ENCODE data around the gene TRAK1.

The TRAK1 gene

DNA sequence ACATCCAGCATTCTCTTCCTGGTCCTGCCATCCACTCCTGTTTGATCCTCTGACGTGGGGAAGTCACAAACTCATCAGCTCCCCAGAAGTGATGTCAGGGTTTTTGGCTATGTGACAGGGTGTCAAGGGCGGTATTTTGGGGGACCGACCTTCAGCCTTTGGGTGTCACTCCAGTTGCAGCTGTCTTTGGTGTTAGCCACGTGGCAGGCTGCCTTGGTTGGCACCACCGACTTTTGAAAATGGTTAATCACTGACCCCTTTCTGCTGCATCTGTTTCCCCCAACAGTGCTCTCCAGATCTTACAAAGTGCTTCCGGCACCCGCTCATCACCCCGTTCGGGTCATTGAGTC lies 86.6 kb downstream of the TRAK1 start:
- DNase-seq (ENCODE audit: low spot score), result no peak

DNA sequence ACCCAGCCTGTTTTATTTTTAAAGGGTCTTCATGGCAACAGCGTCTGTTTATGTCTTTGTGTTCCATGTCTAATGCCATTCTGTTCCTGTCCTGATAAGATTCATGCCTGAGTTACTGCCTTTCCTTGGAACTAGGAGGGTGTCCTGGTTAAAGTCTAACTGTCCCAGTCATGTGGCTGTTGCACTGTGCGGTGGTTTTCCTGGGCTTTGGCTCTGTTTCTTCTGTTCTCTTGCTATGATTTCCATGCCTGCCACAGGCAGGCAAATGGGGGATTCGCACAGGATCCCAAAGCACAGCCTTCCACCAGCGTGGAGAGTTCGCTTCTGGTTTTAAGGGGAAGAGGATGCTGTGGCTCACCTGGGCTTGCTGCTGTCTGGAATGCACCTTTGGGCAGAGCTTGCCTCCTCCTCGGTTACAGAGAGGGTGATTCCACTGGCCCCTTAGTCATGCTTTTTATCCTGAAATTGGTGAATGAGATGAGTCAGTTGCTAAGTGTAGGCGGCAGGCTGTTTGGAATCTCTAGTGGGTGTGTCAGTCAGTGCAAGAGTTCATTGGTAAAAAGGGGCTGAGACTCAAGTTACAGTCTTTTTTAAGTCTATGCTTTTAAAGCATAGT lies 88.1 kb downstream of the TRAK1 start:
- DNase-seq (ENCODE audit: low spot score), result no peak

DNA sequence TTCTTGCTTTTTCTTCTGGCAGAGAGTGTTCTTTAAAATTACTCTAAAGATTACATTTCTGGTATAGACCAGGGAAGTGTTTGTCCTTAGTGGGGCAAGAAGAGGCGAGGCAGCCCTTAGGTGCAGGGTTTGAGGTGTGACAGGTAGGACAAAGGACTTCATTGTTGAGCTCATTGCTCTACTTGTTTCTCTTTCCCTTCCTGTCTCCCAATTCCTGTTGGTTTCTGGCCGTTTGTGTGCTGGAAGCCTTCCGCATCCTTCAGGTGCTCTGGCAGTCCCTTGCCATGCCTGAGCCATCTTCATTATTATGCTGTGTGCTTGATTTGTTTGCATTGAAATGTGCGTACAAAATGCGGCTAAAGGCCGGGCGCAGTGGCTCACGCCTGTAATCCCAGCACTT lies 89.7 kb downstream of the TRAK1 start:
- no peak for DNase-seq (ENCODE audit: low spot score)

DNA sequence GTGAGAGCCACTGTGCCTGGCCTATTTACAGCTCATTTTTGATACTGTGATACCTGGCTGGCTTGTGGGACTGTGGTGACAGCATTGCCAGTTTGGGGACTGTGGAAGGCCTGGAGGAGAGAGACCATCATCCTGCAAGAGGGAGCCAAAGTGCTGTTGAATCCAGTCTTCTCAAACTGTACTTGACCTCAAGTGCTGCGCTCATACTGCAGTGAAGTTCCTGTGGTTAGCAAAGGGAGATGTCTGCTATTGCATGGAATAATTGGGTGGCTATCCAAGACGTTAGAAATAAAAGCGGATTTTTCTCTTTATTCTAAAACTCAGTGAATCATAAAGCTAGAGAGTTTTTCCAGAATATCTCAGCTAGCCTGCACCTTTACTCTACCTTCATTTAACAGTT lies 91.4 kb downstream of the TRAK1 start:
- no peak for DNase-seq (ENCODE audit: low spot score)

DNA sequence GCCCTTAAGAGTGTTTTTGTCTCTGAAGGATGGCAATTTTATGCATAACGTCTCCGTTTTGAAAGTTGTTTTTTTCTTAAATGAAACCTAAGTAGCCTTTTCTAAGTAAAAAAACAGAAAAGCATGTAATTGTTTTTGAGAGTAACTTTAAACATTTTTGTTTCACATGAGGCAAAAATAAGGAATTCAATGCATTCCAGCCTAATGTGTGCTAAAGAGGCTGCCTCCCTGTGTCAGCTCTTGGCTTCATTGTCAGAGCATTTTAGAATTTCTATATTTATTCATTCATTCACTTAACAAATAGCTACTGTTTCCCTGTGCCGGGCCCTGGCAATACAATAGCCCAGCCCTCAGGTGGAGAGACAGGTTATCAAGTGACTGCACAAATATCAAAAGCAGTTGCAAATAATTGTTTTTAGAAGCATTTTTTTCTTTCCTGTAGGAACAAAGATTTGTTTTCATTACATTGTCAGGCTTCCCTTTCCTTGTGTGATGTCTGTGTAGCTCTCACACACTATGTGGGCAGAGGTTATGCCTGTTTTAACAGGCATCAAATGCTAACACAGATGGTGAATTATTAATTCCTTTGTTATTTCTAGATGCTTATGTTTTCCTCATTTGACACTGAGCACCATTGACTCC lies 93.0 kb downstream of the TRAK1 start:
- DNase-seq (ENCODE audit: low spot score), result no peak

GRCh38 chr3:42184651-42185443 lies 93.7 kb downstream of the TRAK1 start:
- no peak for DNase-seq (ENCODE audit: low spot score)

GRCh38 chr3:42187936-42188335 lies 96.8 kb downstream of the TRAK1 start:
- no peak for DNase-seq (ENCODE audit: low spot score)

- no peak for DNase-seq (ENCODE audit: low spot score)
Observed at GRCh38 chr3:42188376-42188775, 97.2 kb downstream of the TRAK1 start.

DNA sequence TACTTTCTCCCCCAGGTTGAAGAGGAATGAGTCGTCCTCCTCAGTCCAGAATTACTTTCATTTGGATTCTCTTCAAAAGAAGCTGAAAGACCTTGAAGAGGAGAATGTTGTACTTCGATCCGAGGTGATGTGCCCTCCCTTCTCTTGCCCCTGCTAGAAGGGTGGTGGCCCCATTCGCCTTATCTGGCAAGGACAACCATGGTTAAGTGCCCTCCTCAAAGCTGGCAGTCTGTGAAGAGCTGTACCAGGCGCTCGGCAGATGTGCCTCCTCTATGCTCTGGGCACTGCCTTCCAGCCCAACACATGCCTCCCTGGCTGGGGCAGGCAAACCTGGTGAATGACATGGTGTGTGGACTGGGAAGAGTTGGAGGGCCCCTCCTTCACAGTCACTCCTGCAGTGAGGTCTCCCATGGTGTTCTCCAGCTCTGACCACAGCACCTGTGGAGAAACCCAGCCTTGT lies 97.9 kb downstream of the TRAK1 start:
- DNase-seq (ENCODE audit: low spot score), result no peak

DNA sequence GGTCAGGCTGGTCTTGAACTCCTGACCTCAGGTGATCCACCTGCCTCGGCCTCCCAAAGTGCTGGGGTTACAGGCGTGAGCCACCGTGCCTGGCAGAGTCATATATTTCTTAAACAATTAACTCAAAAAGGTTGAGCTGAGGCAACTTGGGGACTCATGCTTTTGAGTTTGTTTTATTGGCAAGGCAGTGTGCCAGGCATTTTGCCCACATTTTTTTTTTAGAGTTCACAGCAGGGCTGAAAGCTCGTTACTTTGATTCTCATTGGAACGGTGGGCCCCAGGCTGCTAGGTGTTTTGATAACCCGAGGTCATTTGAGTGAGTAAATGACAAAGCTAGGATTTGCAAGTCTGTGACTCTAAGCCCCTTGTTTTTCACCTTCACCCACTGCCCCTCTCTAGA lies 98.6 kb downstream of the TRAK1 start:
- no peak for DNase-seq (ENCODE audit: low spot score)

- no peak for DNase-seq (ENCODE audit: low spot score)
Observed at GRCh38 chr3:42190701-42191442, 99.7 kb downstream of the TRAK1 start.

DNA sequence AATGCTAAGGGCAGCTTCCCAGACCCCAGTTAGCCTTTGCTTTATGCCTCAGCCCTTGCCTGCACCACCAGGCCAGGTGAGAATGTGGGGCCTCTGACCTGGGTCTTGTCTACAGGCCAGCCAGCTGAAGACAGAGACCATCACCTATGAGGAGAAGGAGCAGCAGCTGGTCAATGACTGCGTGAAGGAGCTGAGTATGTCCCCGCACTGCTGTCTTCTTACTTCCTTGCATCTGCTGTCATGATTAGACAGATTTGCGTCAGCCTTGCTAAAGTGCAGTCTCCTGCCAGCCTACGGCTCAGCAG lies 100.2 kb downstream of the TRAK1 start:
- no peak for DNase-seq (ENCODE audit: low spot score)

DNA sequence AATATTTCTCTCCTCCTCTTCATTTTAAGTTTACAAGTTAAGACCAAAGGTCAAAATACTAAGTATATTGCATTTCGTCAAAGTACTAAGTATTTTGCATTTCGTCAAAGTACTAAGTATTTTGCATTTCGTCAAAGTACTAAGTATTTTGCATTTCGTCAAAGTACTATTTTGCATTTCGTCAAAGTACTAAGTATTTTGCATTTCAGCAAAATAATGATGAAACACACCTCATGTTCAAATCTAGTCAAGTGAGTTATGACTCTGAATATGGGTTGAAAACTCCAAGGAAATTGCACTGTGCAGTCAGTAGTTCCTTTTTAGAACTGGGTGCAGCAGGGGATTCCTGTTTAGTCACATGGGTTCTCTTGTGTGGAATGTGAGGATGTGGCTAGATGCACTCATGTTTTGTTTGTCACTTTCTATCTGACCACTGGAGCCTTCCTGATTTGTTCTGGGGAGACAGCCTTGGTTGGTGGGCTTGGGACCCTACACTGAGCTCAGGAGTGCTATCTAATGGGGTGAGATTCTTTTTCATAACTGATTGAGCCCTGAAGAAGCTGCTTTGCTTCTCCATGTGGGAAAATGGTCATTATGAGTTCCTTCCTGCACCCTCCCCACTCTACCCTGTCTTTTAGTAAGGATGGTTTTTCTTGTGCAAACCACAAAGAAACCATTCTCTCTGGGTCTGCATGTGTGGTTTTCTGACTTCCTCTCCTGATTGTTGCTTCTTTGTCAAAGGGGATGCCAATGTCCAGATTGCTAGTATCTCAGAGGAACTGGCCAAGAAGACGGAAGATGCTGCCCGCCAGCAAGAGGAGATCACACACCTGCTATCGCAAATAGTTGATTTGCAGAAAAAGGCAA lies 101.4 kb downstream of the TRAK1 start:
- DNase-seq (ENCODE audit: low spot score), result peak; percentile 56

- no peak for DNase-seq (ENCODE audit: low spot score)
Observed at GRCh38 chr3:42194943-42195510, 103.9 kb downstream of the TRAK1 start.

DNA sequence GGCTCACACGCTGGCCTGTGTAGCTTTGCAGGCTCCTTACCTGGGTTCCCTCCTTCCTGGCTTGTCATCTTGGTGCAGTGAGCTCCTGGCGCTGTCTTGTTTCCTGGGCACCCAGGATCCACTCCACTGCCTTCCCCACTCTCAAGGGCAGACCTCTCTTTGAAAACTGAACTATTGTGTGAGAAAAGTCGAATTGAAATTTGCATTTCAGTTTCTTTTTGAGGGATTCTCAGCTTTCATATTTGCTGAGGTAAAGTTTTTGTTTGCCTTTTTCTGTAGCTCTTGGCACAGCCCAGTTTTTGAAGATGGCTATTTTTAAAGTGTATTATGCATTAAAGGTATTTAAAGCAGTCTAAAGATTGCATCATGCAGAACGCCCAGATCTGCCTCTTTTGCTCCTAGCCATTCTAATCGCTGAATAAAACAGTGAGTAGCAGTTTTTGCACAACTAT lies 104.7 kb downstream of the TRAK1 start:
- DNase-seq (ENCODE audit: low spot score), result no peak

- DNase-seq (ENCODE audit: low spot score), result no peak
Observed at GRCh38 chr3:42198709-42199108, 107.6 kb downstream of the TRAK1 start.

GRCh38 chr3:42202217-42202865 lies 111.2 kb downstream of the TRAK1 start:
- no peak for DNase-seq (ENCODE audit: low spot score)

- DNase-seq (ENCODE audit: low spot score), result no peak
Observed at GRCh38 chr3:42204867-42205599, 113.9 kb downstream of the TRAK1 start.

DNA sequence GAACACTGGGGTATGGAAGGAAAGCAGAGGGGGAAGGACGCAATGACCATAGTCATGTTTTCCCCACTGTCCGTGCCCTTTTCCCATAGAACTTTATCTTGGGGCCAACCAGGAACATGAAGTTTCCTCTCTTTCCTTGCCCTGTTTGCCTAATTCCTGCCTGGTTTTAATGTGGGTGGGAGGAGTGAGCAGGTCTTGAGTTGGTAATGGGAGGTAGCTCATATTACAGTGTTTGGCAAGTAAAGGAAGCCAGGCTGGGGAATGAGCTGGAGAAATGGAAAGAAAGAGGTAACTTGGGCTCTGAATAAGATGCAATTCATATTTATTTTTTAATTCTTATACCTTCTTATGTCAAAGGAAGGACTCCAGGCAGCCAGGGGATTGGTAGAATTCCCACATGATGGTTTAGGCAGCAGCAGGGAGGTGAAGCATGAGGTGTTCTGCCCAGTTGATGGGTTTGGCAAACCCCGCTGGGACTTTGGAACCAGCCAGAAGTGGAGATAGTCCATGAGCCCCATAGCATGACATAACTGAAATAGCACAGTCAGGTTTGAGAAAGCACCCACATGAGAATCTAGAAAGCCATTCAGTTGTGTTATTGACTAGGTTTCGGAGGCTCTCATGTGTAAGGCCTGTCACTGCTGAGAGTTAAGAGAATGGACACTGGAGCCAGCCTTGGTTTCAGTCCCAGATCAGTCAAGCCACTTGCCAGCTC lies 114.8 kb downstream of the TRAK1 start:
- DNase-seq (ENCODE audit: low spot score), result no peak

- no peak for DNase-seq (ENCODE audit: low spot score)
Observed at GRCh38 chr3:42209917-42210316, 118.8 kb downstream of the TRAK1 start.

All from globus pallidus (tissue), 1 donor.